Muscle layer of duodenum (tissue), 2 donors: ENCODE data around the gene PANX3.

ENCODE experiments used
- H3K27ac ChIP-seq: one replicate; pipeline ENCODE4 v1.7.0; 2013; ENCODE audit warnings: mild to moderate bottlenecking, low read length
- H3K27me3 ChIP-seq: one replicate; pipeline ENCODE4 v1.7.0; 2013; ENCODE audit warnings: low read depth, mild to moderate bottlenecking, control low read depth, low read length
- H3K36me3 ChIP-seq, 2 donors: one replicate each; pipeline ENCODE4 v1.7.0; 2013; ENCODE audit warnings: low read length in 2 of 2, control low read depth in 1 of 2, mild to moderate bottlenecking in 1 of 2; ENCODE audit not compliant: insufficient read depth in 2 of 2, control insufficient read depth in 1 of 2
- H3K4me1 ChIP-seq, 2 donors: one replicate each; pipeline ENCODE4 v1.7.0; 2013; ENCODE audit warnings: low read length in 2 of 2, mild to moderate bottlenecking in 2 of 2, control low read depth in 1 of 2, moderate library complexity in 1 of 2; ENCODE audit not compliant: insufficient read depth in 2 of 2, control insufficient read depth in 1 of 2
- H3K4me3 ChIP-seq, 2 donors: one replicate each; pipeline ENCODE4 v1.7.0; 2013; ENCODE audit warnings: low read length in 2 of 2, low read depth in 1 of 2, mild to moderate bottlenecking in 1 of 2
- H3K9me3 ChIP-seq, 2 donors: one replicate each; pipeline ENCODE4 v1.7.0; 2013; ENCODE audit warnings: low read length in 2 of 2, control low read depth in 1 of 2, mild to moderate bottlenecking in 1 of 2; ENCODE audit not compliant: control insufficient read depth in 1 of 2
- donor health status: healthy.

Gene PANX3

DNA sequence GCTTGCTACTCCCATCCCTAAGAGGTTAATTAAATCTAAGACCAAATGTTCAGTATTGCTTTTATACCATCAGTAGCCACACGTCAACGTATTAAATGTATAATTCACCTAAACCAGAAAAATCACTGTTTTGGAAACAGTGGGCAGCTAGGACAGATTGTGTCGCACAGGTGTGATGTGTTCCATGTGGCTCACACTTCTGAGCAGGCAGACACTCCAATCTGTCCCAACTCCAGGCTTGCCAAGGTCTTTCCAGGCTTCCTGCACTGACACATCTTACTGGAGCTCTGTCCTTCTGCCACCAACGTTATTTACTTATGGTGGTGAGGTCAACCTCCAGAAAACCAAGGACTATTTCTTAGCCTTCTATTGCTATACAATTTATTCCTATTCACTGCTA lies 50.9 kb downstream of the PANX3 start:
- H3K4me3 ChIP-seq = no peak overlapping the region
- H3K4me1 ChIP-seq = no peaks in the 10 kb centered on the region
- H3K27me3 ChIP-seq = no peaks in the 10 kb centered on the region
- H3K36me3 ChIP-seq = peaks cover 7 to 15% of the 10 kb centered on the region in 2 donors
- no peaks in the 10 kb centered on the region for H3K9me3 ChIP-seq
- no peak overlapping the region for H3K27ac ChIP-seq

GRCh38 chr11:124663861-124664260 lies 52.6 kb downstream of the PANX3 start:
- no peaks in the 10 kb centered on the region for H3K9me3 ChIP-seq
- H3K36me3 ChIP-seq = peaks cover 12 to 17% of the 10 kb centered on the region in 2 donors
- H3K27me3 ChIP-seq = no peaks in the 10 kb centered on the region
- no peak overlapping the region for H3K27ac ChIP-seq
- no peak overlapping the region for H3K4me3 ChIP-seq
- no peaks in the 10 kb centered on the region for H3K4me1 ChIP-seq

DNA sequence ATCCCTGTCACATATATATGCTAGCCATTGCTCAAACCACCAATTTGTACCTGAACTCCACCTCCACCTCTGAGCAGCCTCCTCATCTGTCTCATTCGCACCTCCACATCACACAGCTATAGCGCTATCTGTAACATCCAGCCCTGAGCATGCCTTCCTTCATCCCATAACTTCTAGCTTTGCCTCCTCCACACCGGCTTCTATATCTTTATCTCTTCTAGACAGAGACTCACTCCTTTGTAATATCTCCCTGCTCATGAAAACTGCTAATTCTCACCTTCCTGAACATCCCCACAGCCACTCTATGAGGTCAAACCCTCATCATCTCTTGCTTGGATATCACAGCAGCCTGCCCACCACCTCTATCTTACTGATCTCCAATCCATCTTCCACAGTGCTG lies 56.4 kb downstream of the PANX3 start:
- H3K36me3 ChIP-seq = peaks cover 9 to 12% of the 10 kb centered on the region in 2 donors
- no peaks in the 10 kb centered on the region for H3K27me3 ChIP-seq
- H3K4me1 ChIP-seq = peaks cover 0 to 3% of the 10 kb centered on the region in 2 donors
- H3K4me3 ChIP-seq = no peak overlapping the region
- H3K9me3 ChIP-seq = no peaks in the 10 kb centered on the region
- H3K27ac ChIP-seq = no peak overlapping the region

- Histone ChIP-seq H3K4me1 (peaks cover 0 to 6% of the 10 kb centered on the region in 2 donors), H3K27me3 (no peaks in the 10 kb centered on the region), H3K4me3 (no peak overlapping the region), H3K9me3 (no peaks in the 10 kb centered on the region), H3K36me3 (peaks cover 5 to 9% of the 10 kb centered on the region in 2 donors), H3K27ac (no peak overlapping the region)
Observed at GRCh38 chr11:124669193-124669592, 58.0 kb downstream of the PANX3 start.
